CD14-positive monocyte (primary cell): ENCODE results near the gene ARL5B. TPM values are rescaled to one million over a fixed set of nuclear protein-coding genes. Genes with fewer than 3 reads are reported as not detected.

Experiments
- DNase-seq, 3 donors: peaks; one replicate each; pipeline ENCODE4 v3.0.0-alpha.2; 2011 to 2022
- H2AFZ ChIP-seq: 2 replicates; pipeline ENCODE4 v1.6.0; 2012; ENCODE audit warnings: mild to moderate bottlenecking, low read depth, low read length, inconsistent platforms; ENCODE audit not compliant: insufficient read depth, poor library complexity, severe bottlenecking
- H3K27ac ChIP-seq, 2 donors: 1 replicate in 1 of 2; 2 replicates in 1 of 2; pipeline ENCODE4 v1.5.1; 2012 to 2013; ENCODE audit warnings: low read length in 2 of 2, control low read depth in 1 of 2, inconsistent platforms in 1 of 2, low read depth in 1 of 2, mild to moderate bottlenecking in 1 of 2
- H3K27me3 ChIP-seq, 2 donors: one replicate each; pipeline versions ENCODE4 v1.6.0 to v1.6.1; 2011 to 2013; ENCODE audit warnings: low read length in 2 of 2; ENCODE audit not compliant: control insufficient read depth in 2 of 2, insufficient read depth in 2 of 2
- H3K36me3 ChIP-seq, 2 donors: replicated peaks in 1 of 2; 1 replicate in 1 of 2; 2 replicates in 1 of 2; pipeline versions ENCODE4 v1.5.1 to v1.6.1; 2012 to 2013; ENCODE audit warnings: low read length in 2 of 2, control low read depth in 1 of 2, inconsistent platforms in 1 of 2, mild to moderate bottlenecking in 1 of 2; ENCODE audit not compliant: insufficient read depth in 2 of 2, control insufficient read depth in 1 of 2
- H3K4me1 ChIP-seq, 2 donors: 1 replicate in 1 of 2; 2 replicates in 1 of 2; pipeline versions ENCODE4 v1.5.1 to v1.6.1; 2012 to 2013; ENCODE audit warnings: low read length in 2 of 2, control low read depth in 1 of 2, inconsistent platforms in 1 of 2, mild to moderate bottlenecking in 1 of 2, moderate library complexity in 1 of 2; ENCODE audit not compliant: insufficient read depth in 2 of 2, control insufficient read depth in 1 of 2
- H3K4me2 ChIP-seq: replicated peaks from 2 replicates; pipeline ENCODE3; 2012; ENCODE audit warnings: low read length, moderate library complexity, mild to moderate bottlenecking; ENCODE audit not compliant: poor library complexity, severe bottlenecking; ENCODE audit errors: extremely low read depth
- H3K4me3 ChIP-seq, 3 experiments: fragments of 200-600 bp in 1 of 3; sonication (generic) in 1 of 3; replicated peaks in 1 of 3; 1 replicate in 2 of 3; 2 replicates in 1 of 3; pipeline ENCODE4 v1.5.1; 2011 to 2013; ENCODE audit warnings: low read length in 3 of 3, mild to moderate bottlenecking in 3 of 3, control low read depth in 2 of 3, low read depth in 2 of 3, inconsistent platforms in 1 of 3, moderate library complexity in 1 of 3
- H3K79me2 ChIP-seq: 2 replicates; pipeline ENCODE4 v1.6.0; 2012; ENCODE audit warnings: mild to moderate bottlenecking, control low read depth, inconsistent platforms, low read length, moderate library complexity; ENCODE audit not compliant: insufficient read depth
- H3K9ac ChIP-seq: 2 replicates; pipeline ENCODE4 v1.6.0; 2017; ENCODE audit warnings: low read length, mild to moderate bottlenecking; ENCODE audit not compliant: insufficient read depth, poor library complexity, severe bottlenecking
- H3K9me3 ChIP-seq, 2 donors: replicated peaks in 1 of 2; 1 replicate in 1 of 2; 2 replicates in 1 of 2; pipeline versions ENCODE4 v1.5.1 to v1.6.1; 2012 to 2013; ENCODE audit warnings: low read length in 2 of 2, control low read depth in 1 of 2; ENCODE audit not compliant: control insufficient read depth in 1 of 2, insufficient read depth in 1 of 2
- H4K20me1 ChIP-seq: 2 replicates; pipeline ENCODE4 v1.6.0; 2012; ENCODE audit warnings: mild to moderate bottlenecking, low read length, control low read depth, moderate library complexity; ENCODE audit not compliant: insufficient read depth
- H3K27ac Mint-ChIP-seq, 7 donors: one replicate each; pipeline ENCODE4 v1.8.0; 2020; ENCODE audit warnings: mild to moderate bottlenecking in 7 of 7, mixed read lengths in 7 of 7, moderate library complexity in 6 of 7, inconsistent platforms in 2 of 7
- H3K27me3 Mint-ChIP-seq, 3 donors: one replicate each; pipeline ENCODE4 v1.8.0; 2021 to 2022; ENCODE audit warnings: low read depth in 3 of 3, mild to moderate bottlenecking in 3 of 3, mixed read lengths in 3 of 3, moderate library complexity in 3 of 3, inconsistent platforms in 1 of 3
- H3K36me3 Mint-ChIP-seq, 2 donors: one replicate each; pipeline ENCODE4 v1.8.0; 2020; ENCODE audit warnings: mixed read lengths in 2 of 2, inconsistent platforms in 1 of 2, mild to moderate bottlenecking in 1 of 2
- H3K4me1 Mint-ChIP-seq: one replicate; pipeline ENCODE4 v1.8.0; 2020; ENCODE audit warnings: mild to moderate bottlenecking, mixed read lengths
- H3K4me3 Mint-ChIP-seq, 2 donors: one replicate each; pipeline ENCODE4 v1.8.0; 2020; ENCODE audit warnings: mild to moderate bottlenecking in 2 of 2, mixed read lengths in 2 of 2, moderate library complexity in 1 of 2
- H3K9me3 Mint-ChIP-seq, 7 donors: one replicate each; pipeline ENCODE4 v1.8.0; 2020 to 2022; ENCODE audit warnings: mixed read lengths in 7 of 7, mild to moderate bottlenecking in 6 of 7, moderate library complexity in 6 of 7, inconsistent platforms in 2 of 7
- CTCF ChIP-seq: fragments of 200-600 bp; IDR thresholded peaks from one replicate; pipeline ENCODE4 v1.8.0; 2022; ENCODE audit warnings: antibody characterized with exemption, mild to moderate bottlenecking
- WGBS: methylation state at CpG from one replicate; pipeline ENCODE4 v1.1.5; 2013; ENCODE audit warnings: missing lambda C conversion rate; ENCODE audit not compliant: insufficient coverage; 5-methylcytosine and 5-hydroxymethylcytosine counted together
- intact Hi-C, 2 donors: fragments of 100-400 bp; cut with micrococcal nuclease; formaldehyde crosslinking; loops; one replicate each; pipeline versions ENCODE4 v1.15.0 to v1.15.1; 2023
- polyA plus RNA-seq, 3 donors: library from polyadenylated mRNA; depleted of rRNA in 1 of 3; unstranded in 2 of 3; stranded (reverse) in 1 of 3; fragments of 300-500 nt in 2 of 3; fragments of >200 nt in 1 of 3; fragmentation: Illumina TruSeq in 2 of 3; gene quantifications; 1 replicate in 2 of 3; 2 replicates in 1 of 3; pipeline ENCODE4 v1.2.3, GENCODE V29; 2012 to 2021

Gene ARL5B
- polyA plus RNA-seq, 3 donors, result 1.3 to 14.4 (median 1.4) TPM

- Histone ChIP-seq H3K36me3 (no peaks in the 10 kb centered on the region), H3K9ac (no peak overlapping the region), H3K27ac (no peak overlapping the region), H3K9me3 (peaks cover 0 to 7% of the 10 kb centered on the region in 2 donors), H3K27me3 (no peaks in the 10 kb centered on the region), H3K4me2 (no peak overlapping the region), H3K4me3 (no peak overlapping the region), H3K4me1 (no peaks in the 10 kb centered on the region), H2AFZ (no peak overlapping the region), H4K20me1 (no peaks in the 10 kb centered on the region), H3K79me2 (no peaks in the 10 kb centered on the region)
- H3K4me1 Mint-ChIP-seq, result no peaks in the 10 kb centered on the region
- no peaks in the 10 kb centered on the region for H3K36me3 Mint-ChIP-seq
- peaks cover 0 to 5% (median 0%) of the 10 kb centered on the region in 7 donors for H3K9me3 Mint-ChIP-seq
- 78% methylated on average over 3 of the region's 6 CpGs for WGBS
- H3K4me3 Mint-ChIP-seq, result no peak overlapping the region
- no peak for TF ChIP-seq CTCF
- no peak overlapping the region for H3K27ac Mint-ChIP-seq
- peaks cover 0 to 12% (median 0%) of the 10 kb centered on the region in 3 donors for H3K27me3 Mint-ChIP-seq
- intact Hi-C loops, result no loop called here
- DNase-seq, result peak in 1 of 3 donors; percentile 4
Observed at GRCh38 chr10:18713077-18713476, 53.8 kb downstream of the ARL5B start.

- no peak for TF ChIP-seq CTCF
- Histone ChIP-seq H3K9ac (no peak overlapping the region), H3K4me3 (no peak overlapping the region), H3K36me3 (no peaks in the 10 kb centered on the region), H3K27me3 (no peaks in the 10 kb centered on the region), H2AFZ (no peak overlapping the region), H3K27ac (no peak overlapping the region), H3K4me2 (no peak overlapping the region), H3K79me2 (no peaks in the 10 kb centered on the region), H3K4me1 (no peaks in the 10 kb centered on the region), H3K9me3 (no peaks in the 10 kb centered on the region), H4K20me1 (no peaks in the 10 kb centered on the region)
- Mint-ChIP-seq H3K4me1 (no peaks in the 10 kb centered on the region), H3K9me3 (no peaks in the 10 kb centered on the region), H3K4me3 (no peak overlapping the region), H3K27ac (no peak overlapping the region), H3K36me3 (no peaks in the 10 kb centered on the region), H3K27me3 (peaks cover 0 to 2% (median 2%) of the 10 kb centered on the region in 3 donors)
- no CpG with 5 or more reads among the region's 1 CpG for WGBS
- no peak for DNase-seq
- intact Hi-C loops, result no loop called here
Observed at GRCh38 chr10:18718991-18719390, 59.8 kb downstream of the ARL5B start.
